Activated T-cell treated with anti-CD3 and anti-CD28 coated beads for 1 hour (primary cell): ENCODE measurements around the gene RAB8A.

Source experiments
- DNase-seq: peaks from one replicate; pipeline ENCODE4 v3.0.0-alpha.2; 2020; ENCODE audit warnings: low read depth

The RAB8A gene

DNA sequence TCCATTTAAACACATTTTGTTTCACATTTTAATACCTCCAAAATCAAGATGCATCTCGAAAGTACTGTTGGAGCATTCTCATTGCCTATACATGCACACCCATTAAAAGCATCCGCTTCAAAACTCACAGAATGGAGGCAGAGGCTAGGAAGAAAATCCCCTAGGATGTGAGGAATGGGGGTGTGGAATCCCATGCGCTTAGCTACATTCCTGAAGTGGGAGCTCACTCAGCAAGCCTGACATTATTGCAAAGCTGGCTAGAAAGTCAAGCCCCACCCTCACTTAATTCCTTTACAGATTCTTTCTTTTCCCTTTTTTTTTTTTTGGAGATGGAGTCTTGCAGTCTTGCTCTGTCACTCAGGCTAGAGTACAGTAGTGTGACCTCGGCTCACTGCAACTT is 68.9 kb downstream of the RAB8A start:
- DNase-seq: no peak
